HEK293 (cell line): ENCODE data around the gene ARTN.

ENCODE experiments used
- CTCF ChIP-seq: fragments of 450-650 bp; formaldehyde crosslinking; IDR thresholded peaks from 2 replicates; pipeline ENCODE4 v1.5.1; 2016; ENCODE audit warnings: missing biosample characterization, missing genetic modification characterization
- KLF1 ChIP-seq: fragments of 450-650 bp; formaldehyde crosslinking; IDR thresholded peaks from 2 replicates; pipeline ENCODE4 v1.5.1; 2016; ENCODE audit warnings: missing biosample characterization, missing genetic modification characterization
- REST ChIP-seq: fragments of 450-650 bp; formaldehyde crosslinking; IDR thresholded peaks from 2 replicates; pipeline ENCODE4 v1.5.1; 2016; ENCODE audit warnings: missing biosample characterization, missing genetic modification characterization
- ZBTB7A ChIP-seq: fragments of 450-650 bp; formaldehyde crosslinking; IDR thresholded peaks from 2 replicates; pipeline ENCODE4 v1.5.1; 2016; ENCODE audit warnings: low read depth, missing biosample characterization, missing genetic modification characterization
- ZNF133 ChIP-seq: fragments of 450-650 bp; formaldehyde crosslinking; IDR thresholded peaks from 2 replicates; pipeline ENCODE4 v1.5.1; 2016; ENCODE audit warnings: missing biosample characterization, missing genetic modification characterization
- ZNF18 ChIP-seq: fragments of 450-650 bp; formaldehyde crosslinking; IDR thresholded peaks from 2 replicates; pipeline ENCODE4 v1.5.1; 2016; ENCODE audit warnings: missing biosample characterization, missing genetic modification characterization
- ZNF335 ChIP-seq: fragments of 450-650 bp; formaldehyde crosslinking; conservative IDR thresholded peaks from 2 replicates; pipeline ENCODE4 v1.5.1; 2016; ENCODE audit warnings: missing biosample characterization, missing genetic modification characterization
- ZNF423 ChIP-seq: fragments of 450-650 bp; formaldehyde crosslinking; IDR thresholded peaks from 2 replicates; pipeline ENCODE4 v1.5.1; 2016; ENCODE audit warnings: missing biosample characterization, missing genetic modification characterization
- ZNF530 ChIP-seq: fragments of 450-650 bp; formaldehyde crosslinking; IDR thresholded peaks from 2 replicates; pipeline ENCODE4 v1.5.1; 2016; ENCODE audit warnings: low read depth, missing biosample characterization, missing genetic modification characterization
- ZNF626 ChIP-seq: fragments of 450-650 bp; sonication (Bioruptor Pico); formaldehyde crosslinking; IDR thresholded peaks from 2 replicates; pipeline ENCODE4 v1.5.1; 2018; ENCODE audit warnings: missing biosample characterization, missing genetic modification characterization, inconsistent platforms
- ZSCAN5A ChIP-seq: fragments of 450-650 bp; formaldehyde crosslinking; IDR thresholded peaks from 2 replicates; pipeline ENCODE4 v1.5.1; 2016; ENCODE audit warnings: missing biosample characterization, missing genetic modification characterization

GRCh38 chr1:43938892-43939587 lies 5.4 kb downstream of the ARTN start:
- TF ChIP-seq KLF1 (no peak), ZNF530 (tag by site-specific recombination) (no peak), ZBTB7A (tag by site-specific recombination) (no peak), ZSCAN5A (tag by site-specific recombination) (no peak), CTCF (tag by site-specific recombination) (no peak), ZNF133 (no peak), ZNF335 (no peak), ZNF423 (tag by site-specific recombination) (no peak), REST (tag by site-specific recombination) (no peak), ZNF626 (no peak), ZNF18 (no peak)
